Islet precursor cell (in vitro differentiated cells): ENCODE data around the gene C11orf97.
"Not testable (repeated sequence)": the region's sequence is repeated elsewhere in the genome, so short reads cannot be mapped to it uniquely, and the experiment has no call there.

Experiments used
- DNase-seq: peaks from one replicate; pipeline ENCODE4 v3.0.0-alpha.2; 2018

Gene C11orf97

DNA sequence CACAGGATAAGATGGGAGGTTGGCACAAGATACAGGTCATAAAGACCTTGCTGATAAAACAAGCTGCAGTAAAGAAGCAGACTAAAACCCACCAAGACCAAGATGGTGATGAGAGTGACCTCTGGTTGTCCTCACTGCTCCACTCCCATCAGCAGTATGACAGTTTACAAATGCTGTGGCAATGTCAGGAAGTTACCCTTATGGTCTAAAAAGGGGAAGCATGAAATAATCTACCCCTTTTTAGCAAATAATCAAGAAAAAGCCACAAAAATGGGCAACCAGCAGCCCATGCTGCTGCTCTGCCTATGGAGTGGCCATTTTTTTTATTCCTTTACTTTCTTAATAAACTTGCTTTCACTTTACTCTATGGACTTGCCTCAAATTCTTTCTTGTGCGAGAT lies 46.2 kb downstream of the C11orf97 start:
- DNase-seq: no peak

DNA sequence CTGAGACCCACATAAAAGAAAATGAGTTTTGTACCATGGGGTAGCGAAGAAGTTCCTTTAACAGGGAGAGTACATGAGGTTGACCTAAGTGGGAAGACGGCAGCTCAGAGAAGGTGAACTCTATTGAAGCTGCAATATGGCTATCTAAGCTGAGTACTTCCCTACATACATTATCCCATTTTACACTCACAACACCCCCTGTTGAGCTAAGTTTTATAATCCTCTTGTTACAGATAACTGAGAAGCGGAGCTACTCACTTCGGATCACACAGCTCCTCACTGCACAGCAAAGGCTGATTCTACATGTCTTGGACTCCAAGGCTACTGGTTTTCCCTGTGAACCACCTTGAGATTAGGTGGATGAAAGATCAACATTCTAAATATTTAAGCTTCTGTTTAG lies 46.7 kb downstream of the C11orf97 start:
- DNase-seq: no peak

DNA sequence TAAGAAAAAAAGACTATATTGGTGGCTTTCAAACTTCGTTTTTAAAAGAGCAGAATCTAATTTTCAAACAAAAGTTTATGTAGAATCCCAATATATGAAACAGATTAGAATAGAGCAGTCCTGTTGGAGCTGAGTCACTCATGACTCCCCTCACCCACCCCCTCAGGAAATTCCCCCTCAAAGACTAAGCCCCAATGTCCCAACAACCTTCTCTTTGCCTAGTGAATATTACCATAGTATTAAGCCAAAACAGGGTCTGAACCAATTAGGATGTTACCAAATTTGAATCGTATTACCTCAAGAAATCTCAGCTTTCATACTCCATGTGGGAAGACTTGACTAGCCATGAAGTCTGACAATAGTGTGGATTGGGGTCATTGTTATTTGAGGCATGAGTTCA lies 47.1 kb downstream of the C11orf97 start:
- no peak for DNase-seq

DNA sequence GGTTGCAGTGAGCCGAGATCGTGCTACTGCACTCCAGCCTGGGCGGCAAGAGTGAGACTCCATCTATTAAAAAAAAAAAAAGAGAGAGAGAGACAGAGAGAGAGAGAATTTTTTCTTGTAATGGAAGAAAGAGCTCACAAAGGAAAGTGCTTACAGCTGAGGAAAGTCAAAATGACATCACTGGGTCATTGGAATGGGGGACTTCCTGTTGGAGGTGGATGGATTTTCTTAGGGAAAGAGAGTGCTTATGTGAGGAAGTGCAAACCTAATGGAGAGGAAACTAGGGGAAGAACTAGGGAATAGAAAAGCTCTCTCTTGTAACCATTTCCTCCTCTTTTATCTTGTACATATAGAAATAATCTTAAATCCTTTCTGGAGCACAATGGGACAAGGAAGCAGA lies 48.6 kb downstream of the C11orf97 start:
- DNase-seq: no peak

DNA sequence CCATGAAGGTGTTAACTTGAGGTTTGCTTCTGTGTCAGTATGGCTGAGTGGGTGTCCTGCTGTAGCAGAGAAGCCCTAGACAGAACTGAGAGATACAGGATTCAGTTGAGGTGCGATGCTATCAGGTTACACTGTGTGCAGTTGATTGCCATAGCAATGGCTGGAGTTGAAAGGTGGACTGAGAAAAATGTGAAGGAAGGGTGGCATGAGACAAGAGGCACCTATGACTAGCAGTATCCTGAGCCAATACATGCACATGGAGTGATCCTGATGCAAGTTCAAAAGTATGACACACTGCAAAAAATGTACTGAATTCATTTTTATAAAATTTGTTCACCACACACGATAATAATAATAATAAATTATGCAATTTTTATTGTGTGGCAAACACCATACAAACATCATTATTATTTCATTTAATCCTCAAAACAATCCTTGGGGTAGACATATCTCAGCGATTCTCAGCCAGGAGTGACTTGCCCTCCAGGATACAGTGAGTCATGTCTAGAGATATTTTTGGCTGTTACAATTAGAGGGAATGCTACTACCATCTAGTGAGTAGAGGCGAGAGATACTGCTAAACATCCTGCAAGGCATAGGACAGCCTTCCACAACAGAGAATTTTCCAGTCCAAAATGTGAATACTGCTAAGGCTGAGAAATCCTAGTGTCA lies 51.1 kb downstream of the C11orf97 start:
- DNase-seq: peak; percentile 58

DNA sequence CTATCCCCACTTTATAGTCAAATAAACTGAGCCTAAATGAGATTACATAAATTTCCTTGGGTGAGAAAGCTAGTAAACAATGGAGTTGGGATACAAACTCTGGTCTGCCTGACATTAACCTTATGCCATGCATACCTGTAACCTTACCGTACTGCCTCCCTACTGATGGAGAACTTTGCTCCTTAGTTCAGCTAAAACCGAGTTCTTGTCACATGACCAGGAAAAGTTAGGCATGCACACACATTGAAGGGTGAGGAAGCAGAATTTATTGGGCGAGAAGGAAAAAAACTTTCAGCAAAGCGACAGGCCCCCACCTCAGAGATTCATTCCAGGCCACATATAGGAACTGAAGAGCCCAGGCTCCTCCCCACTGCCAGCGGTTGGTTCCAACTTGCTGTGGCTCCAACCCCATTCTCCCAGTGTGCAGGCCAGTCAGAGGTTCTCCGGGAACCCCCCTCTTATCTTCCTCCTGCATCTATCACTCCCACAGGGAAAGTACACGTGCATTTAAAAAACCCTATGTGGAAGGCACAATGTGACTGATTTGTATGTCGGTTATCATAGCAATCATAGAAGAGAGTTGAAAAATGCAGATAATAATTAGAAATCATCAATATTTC lies 51.7 kb downstream of the C11orf97 start:
- no peak for DNase-seq

DNA sequence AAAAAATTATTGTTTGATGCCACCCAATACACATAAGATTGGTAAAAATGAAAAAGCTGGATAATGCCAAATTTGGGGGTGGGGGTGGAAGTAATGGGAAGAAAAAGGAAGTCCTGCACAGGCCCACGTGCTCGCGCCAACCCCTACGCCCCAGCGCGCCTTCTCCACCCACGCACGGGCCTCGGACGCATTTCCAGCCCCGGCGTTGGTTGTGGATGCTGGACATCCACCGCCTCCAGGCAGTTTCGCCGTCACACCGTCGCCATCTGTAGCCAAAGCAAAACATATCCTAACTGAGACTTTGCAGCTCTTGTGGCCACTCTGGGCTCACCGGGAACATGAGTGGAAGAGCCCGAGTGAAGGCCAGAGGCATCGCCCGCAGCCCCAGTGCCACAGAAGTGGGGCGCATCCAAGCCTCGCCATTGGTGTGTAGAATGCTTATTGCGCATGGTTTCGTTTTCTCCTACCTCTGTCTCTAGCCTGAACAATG lies 55.0 kb downstream of the C11orf97 start, which contains the start of gene PIWIL4:
Gene PIWIL4, plus strand, starts transcription at position 188 of the 490 bp plus-strand sequence. Its CDS starts 151 bp downstream, at position 339.
- DNase-seq: no peak

DNA sequence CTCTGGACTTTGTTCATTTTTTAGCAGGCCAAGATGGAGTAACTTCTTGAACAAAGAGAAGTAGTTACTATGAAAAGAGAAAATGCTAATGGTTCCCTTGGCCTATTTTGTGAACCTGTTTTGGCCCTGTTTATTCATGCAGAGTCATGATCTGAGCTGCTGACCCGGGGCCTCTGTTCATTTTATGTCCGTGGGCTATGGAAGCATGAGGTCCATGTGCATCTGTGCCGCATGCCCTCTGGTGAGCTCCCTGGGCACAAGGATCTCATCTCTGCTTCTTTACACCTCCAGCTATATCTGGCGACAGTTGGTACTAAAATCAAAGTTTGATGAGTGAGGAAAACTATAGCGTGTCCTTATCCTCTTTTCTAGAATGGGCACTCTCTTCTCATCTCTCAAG lies 55.9 kb downstream of the C11orf97 start:
- no peak for DNase-seq

DNA sequence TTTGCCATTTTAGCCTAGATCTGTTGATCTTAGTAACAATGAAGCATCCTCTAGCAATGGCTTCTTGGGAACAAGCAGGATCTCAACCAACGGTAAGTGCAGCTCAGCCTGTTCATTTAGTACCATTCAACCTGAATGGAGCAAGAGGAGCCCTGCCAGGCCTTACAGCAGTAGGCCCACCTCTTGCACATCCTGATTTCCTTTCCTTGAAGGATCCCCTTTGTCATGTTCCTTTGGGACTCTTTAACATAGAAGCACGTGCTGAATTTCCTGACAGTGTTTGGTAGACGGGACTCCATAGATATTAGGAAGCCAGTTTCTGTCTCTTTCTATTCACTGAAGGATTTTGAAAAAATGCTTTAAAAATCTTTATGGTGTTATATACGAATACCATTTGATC lies 56.5 kb downstream of the C11orf97 start:
- no peak for DNase-seq

DNA sequence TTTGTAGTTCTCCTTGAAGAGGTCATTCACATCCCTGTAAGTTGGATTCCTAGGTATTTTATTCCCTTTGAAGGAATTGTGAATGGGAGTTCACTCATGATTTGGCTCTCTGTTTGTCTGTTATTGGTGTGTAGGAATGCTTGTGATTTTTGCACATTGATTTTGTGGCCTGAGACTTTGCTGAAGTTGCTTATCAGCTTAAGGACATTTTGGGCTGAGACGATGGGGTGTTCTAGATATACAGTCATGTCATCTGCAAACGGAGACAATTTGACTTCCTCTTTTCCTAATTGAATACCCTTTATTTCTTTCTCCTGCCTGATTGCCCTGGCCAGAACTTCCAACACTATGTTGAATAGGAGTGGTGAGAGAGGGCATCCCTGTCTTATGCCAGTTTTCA lies 60.7 kb downstream of the C11orf97 start:
- not testable (repeated sequence) for DNase-seq

DNA sequence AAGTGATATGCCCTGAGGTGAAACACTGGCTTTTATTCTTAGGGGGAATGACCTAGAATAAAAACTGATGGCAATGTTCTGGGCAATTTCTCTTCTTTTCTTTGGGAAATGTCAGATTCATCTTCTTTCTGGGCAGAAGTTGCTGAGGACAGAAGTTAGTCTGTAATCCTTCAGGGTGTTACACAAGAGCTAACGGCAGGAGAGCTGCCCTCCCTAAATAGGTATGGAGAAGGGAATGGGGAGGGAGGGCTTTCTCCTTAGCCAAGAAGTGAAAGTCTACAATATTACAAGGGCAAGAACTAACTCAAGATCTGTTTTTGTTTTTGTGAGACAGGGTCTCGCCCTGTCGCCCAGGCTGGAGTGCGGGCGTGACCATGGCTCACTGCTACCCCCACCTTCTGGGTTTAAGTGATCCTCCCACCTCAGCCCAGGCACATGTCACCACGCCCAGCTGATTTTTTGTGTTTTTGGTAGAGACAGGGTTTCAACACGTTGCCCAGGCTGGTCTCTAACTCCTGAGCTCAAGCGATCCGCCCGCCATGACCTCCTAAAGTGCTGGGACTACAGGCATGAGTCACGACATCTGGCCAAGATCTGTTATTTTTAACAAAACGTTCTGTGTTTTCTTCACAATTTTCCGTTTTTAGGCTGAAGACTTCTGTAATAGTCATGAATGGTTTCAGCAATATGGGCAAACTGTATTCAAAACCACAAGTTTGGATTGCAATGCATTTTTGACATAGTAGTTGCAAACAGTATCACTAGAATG lies 62.1 kb downstream of the C11orf97 start:
- no peak for DNase-seq

DNA sequence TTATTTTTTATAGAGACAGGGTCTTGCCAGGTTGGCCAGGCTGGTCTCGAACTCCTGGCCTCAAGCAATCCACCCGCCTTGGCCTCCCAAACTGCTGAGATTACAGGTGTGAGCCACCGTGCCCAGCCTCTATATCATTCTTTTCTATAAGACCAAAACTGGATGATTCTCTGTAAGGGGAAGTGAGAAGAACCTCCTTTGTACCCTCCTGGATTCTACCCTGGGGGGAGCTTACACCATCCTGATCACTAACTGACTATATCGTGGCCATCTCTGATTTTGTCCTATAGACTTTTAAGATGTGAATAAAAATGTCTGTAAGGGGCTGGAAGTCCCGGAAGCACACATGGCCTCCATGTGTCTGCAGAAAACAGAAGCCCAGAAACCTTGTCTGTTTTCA lies 64.0 kb downstream of the C11orf97 start:
- no peak for DNase-seq

DNA sequence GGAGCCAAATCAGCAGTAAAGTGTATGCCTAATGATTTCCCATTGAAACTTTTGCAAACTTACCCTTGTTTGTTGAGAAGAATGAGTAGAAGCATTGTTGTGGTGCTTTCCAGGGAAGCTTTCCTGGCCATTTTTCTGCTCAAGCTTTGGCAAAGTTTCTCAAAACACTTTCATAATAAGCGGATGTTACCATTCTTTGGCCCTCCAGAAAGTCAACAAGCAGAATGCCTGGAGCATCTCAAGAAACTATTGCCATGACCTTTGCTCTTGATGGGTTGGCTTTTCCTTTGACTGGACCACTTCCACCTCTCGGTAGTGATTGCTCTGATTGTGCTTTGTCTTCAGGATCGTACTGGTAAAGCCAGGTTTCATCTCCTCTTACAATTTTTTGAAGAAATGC lies 65.6 kb downstream of the C11orf97 start:
- no peak for DNase-seq
